CD14-positive monocyte (primary cell): Measurements from ENCODE around the gene TMEM116. TPM values are rescaled to one million over a fixed set of nuclear protein-coding genes. Genes with fewer than 3 reads are reported as not detected.

Experiments
- DNase-seq, 3 donors: peaks; one replicate each; pipeline ENCODE4 v3.0.0-alpha.2; 2011 to 2022
- H2AFZ ChIP-seq: 2 replicates; pipeline ENCODE4 v1.6.0; 2012; ENCODE audit warnings: mild to moderate bottlenecking, low read depth, low read length, inconsistent platforms; ENCODE audit not compliant: insufficient read depth, poor library complexity, severe bottlenecking
- H3K27ac ChIP-seq, 2 donors: 1 replicate in 1 of 2; 2 replicates in 1 of 2; pipeline ENCODE4 v1.5.1; 2012 to 2013; ENCODE audit warnings: low read length in 2 of 2, control low read depth in 1 of 2, inconsistent platforms in 1 of 2, low read depth in 1 of 2, mild to moderate bottlenecking in 1 of 2
- H3K27me3 ChIP-seq, 2 donors: one replicate each; pipeline versions ENCODE4 v1.6.0 to v1.6.1; 2011 to 2013; ENCODE audit warnings: low read length in 2 of 2; ENCODE audit not compliant: control insufficient read depth in 2 of 2, insufficient read depth in 2 of 2
- H3K36me3 ChIP-seq, 2 donors: replicated peaks in 1 of 2; 1 replicate in 1 of 2; 2 replicates in 1 of 2; pipeline versions ENCODE4 v1.5.1 to v1.6.1; 2012 to 2013; ENCODE audit warnings: low read length in 2 of 2, control low read depth in 1 of 2, inconsistent platforms in 1 of 2, mild to moderate bottlenecking in 1 of 2; ENCODE audit not compliant: insufficient read depth in 2 of 2, control insufficient read depth in 1 of 2
- H3K4me1 ChIP-seq, 2 donors: 1 replicate in 1 of 2; 2 replicates in 1 of 2; pipeline versions ENCODE4 v1.5.1 to v1.6.1; 2012 to 2013; ENCODE audit warnings: low read length in 2 of 2, control low read depth in 1 of 2, inconsistent platforms in 1 of 2, mild to moderate bottlenecking in 1 of 2, moderate library complexity in 1 of 2; ENCODE audit not compliant: insufficient read depth in 2 of 2, control insufficient read depth in 1 of 2
- H3K4me2 ChIP-seq: replicated peaks from 2 replicates; pipeline ENCODE3; 2012; ENCODE audit warnings: low read length, moderate library complexity, mild to moderate bottlenecking; ENCODE audit not compliant: poor library complexity, severe bottlenecking; ENCODE audit errors: extremely low read depth
- H3K4me3 ChIP-seq, 3 experiments: fragments of 200-600 bp in 1 of 3; sonication (generic) in 1 of 3; replicated peaks in 1 of 3; 1 replicate in 2 of 3; 2 replicates in 1 of 3; pipeline ENCODE4 v1.5.1; 2011 to 2013; ENCODE audit warnings: low read length in 3 of 3, mild to moderate bottlenecking in 3 of 3, control low read depth in 2 of 3, low read depth in 2 of 3, inconsistent platforms in 1 of 3, moderate library complexity in 1 of 3
- H3K79me2 ChIP-seq: 2 replicates; pipeline ENCODE4 v1.6.0; 2012; ENCODE audit warnings: mild to moderate bottlenecking, control low read depth, inconsistent platforms, low read length, moderate library complexity; ENCODE audit not compliant: insufficient read depth
- H3K9ac ChIP-seq: 2 replicates; pipeline ENCODE4 v1.6.0; 2017; ENCODE audit warnings: low read length, mild to moderate bottlenecking; ENCODE audit not compliant: insufficient read depth, poor library complexity, severe bottlenecking
- H3K9me3 ChIP-seq, 2 donors: replicated peaks in 1 of 2; 1 replicate in 1 of 2; 2 replicates in 1 of 2; pipeline versions ENCODE4 v1.5.1 to v1.6.1; 2012 to 2013; ENCODE audit warnings: low read length in 2 of 2, control low read depth in 1 of 2; ENCODE audit not compliant: control insufficient read depth in 1 of 2, insufficient read depth in 1 of 2
- H4K20me1 ChIP-seq: 2 replicates; pipeline ENCODE4 v1.6.0; 2012; ENCODE audit warnings: mild to moderate bottlenecking, low read length, control low read depth, moderate library complexity; ENCODE audit not compliant: insufficient read depth
- H3K27ac Mint-ChIP-seq, 7 donors: one replicate each; pipeline ENCODE4 v1.8.0; 2020; ENCODE audit warnings: mild to moderate bottlenecking in 7 of 7, mixed read lengths in 7 of 7, moderate library complexity in 6 of 7, inconsistent platforms in 2 of 7
- H3K27me3 Mint-ChIP-seq, 3 donors: one replicate each; pipeline ENCODE4 v1.8.0; 2021 to 2022; ENCODE audit warnings: low read depth in 3 of 3, mild to moderate bottlenecking in 3 of 3, mixed read lengths in 3 of 3, moderate library complexity in 3 of 3, inconsistent platforms in 1 of 3
- H3K36me3 Mint-ChIP-seq, 2 donors: one replicate each; pipeline ENCODE4 v1.8.0; 2020; ENCODE audit warnings: mixed read lengths in 2 of 2, inconsistent platforms in 1 of 2, mild to moderate bottlenecking in 1 of 2
- H3K4me1 Mint-ChIP-seq: one replicate; pipeline ENCODE4 v1.8.0; 2020; ENCODE audit warnings: mild to moderate bottlenecking, mixed read lengths
- H3K4me3 Mint-ChIP-seq, 2 donors: one replicate each; pipeline ENCODE4 v1.8.0; 2020; ENCODE audit warnings: mild to moderate bottlenecking in 2 of 2, mixed read lengths in 2 of 2, moderate library complexity in 1 of 2
- H3K9me3 Mint-ChIP-seq, 7 donors: one replicate each; pipeline ENCODE4 v1.8.0; 2020 to 2022; ENCODE audit warnings: mixed read lengths in 7 of 7, mild to moderate bottlenecking in 6 of 7, moderate library complexity in 6 of 7, inconsistent platforms in 2 of 7
- CTCF ChIP-seq: fragments of 200-600 bp; IDR thresholded peaks from one replicate; pipeline ENCODE4 v1.8.0; 2022; ENCODE audit warnings: antibody characterized with exemption, mild to moderate bottlenecking
- WGBS: methylation state at CpG from one replicate; pipeline ENCODE4 v1.1.5; 2013; ENCODE audit warnings: missing lambda C conversion rate; ENCODE audit not compliant: insufficient coverage; 5-methylcytosine and 5-hydroxymethylcytosine counted together
- intact Hi-C, 2 donors: fragments of 100-400 bp; cut with micrococcal nuclease; formaldehyde crosslinking; loops; one replicate each; pipeline versions ENCODE4 v1.15.0 to v1.15.1; 2023
- polyA plus RNA-seq, 3 donors: library from polyadenylated mRNA; depleted of rRNA in 1 of 3; unstranded in 2 of 3; stranded (reverse) in 1 of 3; fragments of 300-500 nt in 2 of 3; fragments of >200 nt in 1 of 3; fragmentation: Illumina TruSeq in 2 of 3; gene quantifications; 1 replicate in 2 of 3; 2 replicates in 1 of 3; pipeline ENCODE4 v1.2.3, GENCODE V29; 2012 to 2021

Gene TMEM116
- polyA plus RNA-seq, 3 donors = 5.6 to 11.6 (median 8.3) TPM

- H3K9me3 ChIP-seq = peaks cover 0 to under 1% of the 10 kb centered on the region in 2 donors
- H3K9me3 Mint-ChIP-seq = peaks cover 0 to 4% (median 2%) of the 10 kb centered on the region in 7 donors
- H3K4me2 ChIP-seq = no peak overlapping the region
- no peak for TF ChIP-seq CTCF
- H3K4me3 Mint-ChIP-seq = no peak overlapping the region
- H3K79me2 ChIP-seq = no peaks in the 10 kb centered on the region
- H3K27me3 ChIP-seq = no peaks in the 10 kb centered on the region
- no peak overlapping the region for H3K27ac ChIP-seq
- H3K9ac ChIP-seq = no peak overlapping the region
- H3K36me3 ChIP-seq = no peaks in the 10 kb centered on the region
- H4K20me1 ChIP-seq = no peaks in the 10 kb centered on the region
- no peak for DNase-seq
- H3K4me3 ChIP-seq = no peak overlapping the region
- no peak overlapping the region for H2AFZ ChIP-seq
- no peak overlapping the region for H3K27ac Mint-ChIP-seq
- intact Hi-C loops = no loop called here
- H3K27me3 Mint-ChIP-seq = peaks cover 0 to 2% (median 0%) of the 10 kb centered on the region in 3 donors
- H3K36me3 Mint-ChIP-seq = peaks cover 0 to 4% of the 10 kb centered on the region in 2 donors
- H3K4me1 ChIP-seq = no peaks in the 10 kb centered on the region
- peaks cover 3% of the 10 kb centered on the region for H3K4me1 Mint-ChIP-seq
Measured at GRCh38 chr12:111976860-111977259, 36.1 kb downstream of the TMEM116 start.

GRCh38 chr12:111976291-111976690 is 36.7 kb downstream of the TMEM116 start:
- H3K9me3 ChIP-seq = peaks cover 1 to 3% of the 10 kb centered on the region in 2 donors
- WGBS = 93% methylated on average over 5 of the region's 6 CpGs
- no peak for DNase-seq
- no peak overlapping the region for H3K4me3 ChIP-seq
- Mint-ChIP-seq H3K27ac (no peak overlapping the region), H3K27me3 (peaks cover 0 to 2% (median 0%) of the 10 kb centered on the region in 3 donors), H3K4me3 (no peak overlapping the region), H3K36me3 (peaks cover 0 to 4% of the 10 kb centered on the region in 2 donors), H3K4me1 (peaks cover 3% of the 10 kb centered on the region), H3K9me3 (peaks cover 0 to 8% (median 3%) of the 10 kb centered on the region in 7 donors)
- no peaks in the 10 kb centered on the region for H3K4me1 ChIP-seq
- H4K20me1 ChIP-seq = no peaks in the 10 kb centered on the region
- no peaks in the 10 kb centered on the region for H3K36me3 ChIP-seq
- H3K79me2 ChIP-seq = no peaks in the 10 kb centered on the region
- H2AFZ ChIP-seq = no peak overlapping the region
- TF ChIP-seq CTCF = no peak
- no peak overlapping the region for H3K4me2 ChIP-seq
- no peaks in the 10 kb centered on the region for H3K27me3 ChIP-seq
- H3K9ac ChIP-seq = no peak overlapping the region
- H3K27ac ChIP-seq = no peak overlapping the region
- intact Hi-C loops = no loop called here
